Tibial nerve (tissue), 4 donors: ENCODE data around the gene OR8S1. TPM values are rescaled to one million over a fixed set of nuclear protein-coding genes. Genes with fewer than 3 reads are reported as not detected.

Experiments
- DNase-seq, 2 donors: peaks; one replicate each; pipeline ENCODE4 v3.0.0-alpha.2; 2019; ENCODE audit warnings: low spot score in 2 of 2
- H3K27ac ChIP-seq, 4 donors: fragments of 200-600 bp; sonication (generic) in 3 of 4; one replicate each; pipeline ENCODE4 v1.5.1; 2017 to 2019; ENCODE audit warnings: mild to moderate bottlenecking in 1 of 4
- H3K27me3 ChIP-seq, 2 donors: fragments of 200-600 bp; sonication (generic) in 1 of 2; one replicate each; pipeline versions ENCODE4 v1.5.1 to v1.6.0; 2017 to 2019
- H3K36me3 ChIP-seq, 3 donors: fragments of 200-600 bp; sonication (generic); one replicate each; pipeline ENCODE4 v1.5.1; 2018 to 2019
- H3K4me1 ChIP-seq, 4 donors: fragments of 200-600 bp; sonication (generic) in 3 of 4; one replicate each; pipeline ENCODE4 v1.5.1; 2017 to 2019
- H3K4me3 ChIP-seq, 4 donors: fragments of 200-600 bp; sonication (generic) in 3 of 4; one replicate each; pipeline ENCODE4 v1.5.1; 2017 to 2019; ENCODE audit warnings: mild to moderate bottlenecking in 1 of 4, moderate library complexity in 1 of 4
- H3K9me3 ChIP-seq, 4 donors: fragments of 200-600 bp; sonication (generic) in 3 of 4; one replicate each; pipeline ENCODE4 v1.5.1; 2017 to 2019
- EP300 ChIP-seq, 2 donors: sonication (generic); formaldehyde crosslinking; IDR thresholded peaks; one replicate each; pipeline ENCODE4 v1.6.1; 2017; ENCODE audit warnings: antibody characterized with exemption in 2 of 2, mild to moderate bottlenecking in 1 of 2
- POLR2A ChIP-seq, 2 donors: fragments of 450-650 bp; IDR thresholded peaks; one replicate each; pipeline ENCODE4 v1.6.1; 2017; ENCODE audit warnings: antibody characterized with exemption in 2 of 2, mild to moderate bottlenecking in 2 of 2, moderate library complexity in 2 of 2
- WGBS, 2 donors: methylation state at CpG; one replicate each; pipeline ENCODE4 v1.1.5; 2018; 5-methylcytosine and 5-hydroxymethylcytosine counted together
- total RNA-seq, 4 donors: library from RNA; depleted of rRNA; stranded (reverse); fragments of >200 nt; gene quantifications; one replicate each; pipeline ENCODE4 v1.1.0, GENCODE V29; 2016
- TF ChIP-seq, protein P1 (sequence below), 5 experiments: fragments of 200-600 bp in 3 of 5; fragments of 450-650 bp in 2 of 5; sonication (generic) in 3 of 5; IDR thresholded peaks; one replicate each; pipeline ENCODE4 v1.5.1; 2016 to 2019; ENCODE audit warnings: antibody characterized with exemption in 5 of 5, mild to moderate bottlenecking in 3 of 5, moderate library complexity in 2 of 5

Gene OR8S1, protein sequence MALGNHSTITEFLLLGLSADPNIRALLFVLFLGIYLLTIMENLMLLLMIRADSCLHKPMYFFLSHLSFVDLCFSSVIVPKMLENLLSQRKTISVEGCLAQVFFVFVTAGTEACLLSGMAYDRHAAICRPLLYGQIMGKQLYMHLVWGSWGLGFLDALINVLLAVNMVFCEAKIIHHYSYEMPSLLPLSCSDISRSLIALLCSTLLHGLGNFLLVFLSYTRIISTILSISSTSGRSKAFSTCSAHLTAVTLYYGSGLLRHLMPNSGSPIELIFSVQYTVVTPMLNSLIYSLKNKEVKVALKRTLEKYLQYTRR
- total RNA-seq: under 1 TPM in 1 of 4 donors, not detected in 3; 0.78 TPM

DNA sequence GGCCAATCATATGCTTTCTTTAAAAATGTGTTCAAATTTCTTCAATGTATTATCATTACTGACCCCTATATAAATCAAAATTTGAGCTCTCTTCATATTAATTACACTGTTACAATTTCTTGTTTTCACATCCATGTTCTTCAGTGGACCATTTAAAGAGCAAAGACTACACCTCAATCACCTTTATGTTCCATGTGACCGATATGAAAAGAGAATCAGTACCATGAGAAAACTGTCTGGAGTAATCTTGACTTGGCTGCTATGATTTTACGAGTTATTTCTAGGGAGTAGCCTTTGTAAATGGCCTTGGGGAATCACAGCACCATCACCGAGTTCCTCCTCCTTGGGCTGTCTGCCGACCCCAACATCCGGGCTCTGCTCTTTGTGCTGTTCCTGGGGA is at the start of gene OR8S1:
Gene OR8S1 (plus strand): TSS at position 301 of the 400 bp plus-strand sequence. CDS start 0 bp downstream, at position 301.
- Histone ChIP-seq H3K27ac (no peak within 1 kb of the TSS), H3K9me3 (no peaks in the 10 kb centered on the region), H3K36me3 (no peaks in the 10 kb centered on the region), H3K27me3 (no peaks in the 10 kb centered on the region), H3K4me3 (no peak within 1 kb of the TSS), H3K4me1 (no peaks in the 10 kb centered on the region)
- DNase-seq: no peak
- WGBS, 2 donors: 82 to 89% methylated on average over 5 of the region's 5 CpGs
- TF ChIP-seq POLR2A (IDR thresholded peaks at IDR 0.05) (no peak), EP300 (IDR thresholded peaks at IDR 0.05) (no peak)
- TF ChIP-seq, protein P1, sequence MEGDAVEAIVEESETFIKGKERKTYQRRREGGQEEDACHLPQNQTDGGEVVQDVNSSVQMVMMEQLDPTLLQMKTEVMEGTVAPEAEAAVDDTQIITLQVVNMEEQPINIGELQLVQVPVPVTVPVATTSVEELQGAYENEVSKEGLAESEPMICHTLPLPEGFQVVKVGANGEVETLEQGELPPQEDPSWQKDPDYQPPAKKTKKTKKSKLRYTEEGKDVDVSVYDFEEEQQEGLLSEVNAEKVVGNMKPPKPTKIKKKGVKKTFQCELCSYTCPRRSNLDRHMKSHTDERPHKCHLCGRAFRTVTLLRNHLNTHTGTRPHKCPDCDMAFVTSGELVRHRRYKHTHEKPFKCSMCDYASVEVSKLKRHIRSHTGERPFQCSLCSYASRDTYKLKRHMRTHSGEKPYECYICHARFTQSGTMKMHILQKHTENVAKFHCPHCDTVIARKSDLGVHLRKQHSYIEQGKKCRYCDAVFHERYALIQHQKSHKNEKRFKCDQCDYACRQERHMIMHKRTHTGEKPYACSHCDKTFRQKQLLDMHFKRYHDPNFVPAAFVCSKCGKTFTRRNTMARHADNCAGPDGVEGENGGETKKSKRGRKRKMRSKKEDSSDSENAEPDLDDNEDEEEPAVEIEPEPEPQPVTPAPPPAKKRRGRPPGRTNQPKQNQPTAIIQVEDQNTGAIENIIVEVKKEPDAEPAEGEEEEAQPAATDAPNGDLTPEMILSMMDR (IDR thresholded peaks at IDR 0.05): no peak

DNA sequence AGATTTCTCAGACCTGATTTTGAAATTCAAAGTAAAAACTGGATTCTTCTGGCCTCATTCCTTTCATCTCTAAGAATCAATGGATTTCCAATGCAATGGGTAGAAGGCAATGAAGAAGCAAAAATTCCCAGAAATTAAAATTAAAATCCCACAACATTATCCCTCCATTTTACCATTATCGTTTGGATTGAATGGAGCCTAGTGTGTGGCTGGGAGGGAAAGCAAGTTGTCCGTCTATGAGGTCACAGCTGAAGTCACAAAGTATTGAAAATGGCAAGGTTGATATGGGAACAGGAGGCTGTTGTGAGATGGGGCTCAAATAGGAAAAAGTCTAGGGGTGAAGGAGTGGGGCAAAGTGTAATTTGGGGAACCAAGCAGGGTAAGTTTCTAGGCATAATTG is 43.2 kb upstream of the OR8S1 start, which contains the start of gene C12orf54:
Gene C12orf54 (plus strand): TSS at position 301 of the 400 bp plus-strand sequence. CDS start 799 bp downstream, outside the sequence.
- no peaks in the 10 kb centered on the region for H3K9me3 ChIP-seq
- no peaks in the 10 kb centered on the region for H3K36me3 ChIP-seq
- H3K27me3 ChIP-seq: no peaks in the 10 kb centered on the region
- WGBS, 2 donors: 53 to 59% methylated on average over 2 of the region's 2 CpGs
- TF ChIP-seq EP300 (IDR thresholded peaks at IDR 0.05) (no peak), POLR2A (IDR thresholded peaks at IDR 0.05) (no peak)
- TF ChIP-seq, protein P1 (IDR thresholded peaks at IDR 0.05): no peak
- no peak within 1 kb of the TSS for H3K4me3 ChIP-seq
- DNase-seq: no peak
- H3K27ac ChIP-seq: no peak within 1 kb of the TSS
- H3K4me1 ChIP-seq: no peaks in the 10 kb centered on the region

DNA sequence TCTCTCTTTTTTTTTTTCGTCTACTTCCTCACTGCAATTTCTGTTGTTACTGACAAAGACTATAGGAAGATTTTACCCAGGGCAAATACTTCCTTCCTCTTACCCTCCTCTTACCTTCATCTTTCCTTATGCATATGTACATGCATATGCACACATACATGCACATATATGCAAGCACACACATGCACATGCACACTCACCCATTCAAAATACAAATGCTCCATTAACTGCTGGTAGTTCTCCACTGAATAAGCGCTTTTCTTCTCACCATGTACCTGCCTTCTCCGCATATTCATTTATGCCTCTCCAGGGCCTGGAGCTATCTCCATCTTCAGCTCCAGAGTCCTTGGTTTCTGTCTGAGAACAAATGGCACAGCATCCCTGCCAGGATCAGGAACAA is 42.5 kb upstream of the OR8S1 start:
- no peaks in the 10 kb centered on the region for H3K4me1 ChIP-seq
- WGBS, 2 donors: 91 to 92% methylated on average over 3 of the region's 3 CpGs

DNA sequence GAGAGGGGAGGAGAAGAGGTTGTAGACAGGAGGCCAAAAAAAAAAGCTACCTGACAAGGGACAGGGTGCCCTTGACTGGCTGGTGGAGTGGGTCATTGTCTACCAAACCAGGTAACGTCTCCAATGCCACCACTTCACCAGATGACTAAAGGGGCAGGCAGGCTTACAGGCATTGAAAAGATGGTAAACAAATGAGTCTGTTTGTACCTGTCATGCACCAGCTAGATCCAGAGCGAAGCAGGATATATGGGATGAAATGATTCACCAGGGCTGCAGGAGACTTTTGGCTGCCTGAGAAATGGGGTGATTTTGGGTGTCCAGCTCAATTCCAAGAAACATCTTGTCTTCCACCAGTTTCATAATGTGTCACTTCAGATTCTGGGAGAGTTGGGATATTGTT is 39.2 kb upstream of the OR8S1 start:
- Histone ChIP-seq H3K4me3 (no peak overlapping the region), H3K27ac (no peak overlapping the region), H3K36me3 (no peaks in the 10 kb centered on the region), H3K9me3 (no peaks in the 10 kb centered on the region), H3K27me3 (no peaks in the 10 kb centered on the region), H3K4me1 (no peaks in the 10 kb centered on the region)
- WGBS, 2 donors: 79 to 92% methylated on average over 2 of the region's 2 CpGs
- TF ChIP-seq EP300 (IDR thresholded peaks at IDR 0.05): no peak
- TF ChIP-seq, protein P1 (IDR thresholded peaks at IDR 0.05): no peak
- no peak for DNase-seq

More for the DNA sequence above, 42.5 kb upstream of the OR8S1 start:
- H3K36me3 ChIP-seq: no peaks in the 10 kb centered on the region
- H3K27me3 ChIP-seq: no peaks in the 10 kb centered on the region
- TF ChIP-seq, protein P1 (IDR thresholded peaks at IDR 0.05): no peak
- TF ChIP-seq EP300 (IDR thresholded peaks at IDR 0.05): no peak
- no peak for TF ChIP-seq POLR2A (IDR thresholded peaks at IDR 0.05)
- H3K4me3 ChIP-seq: no peak overlapping the region
- no peak overlapping the region for H3K27ac ChIP-seq
- H3K9me3 ChIP-seq: no peaks in the 10 kb centered on the region
- DNase-seq: no peak

DNA sequence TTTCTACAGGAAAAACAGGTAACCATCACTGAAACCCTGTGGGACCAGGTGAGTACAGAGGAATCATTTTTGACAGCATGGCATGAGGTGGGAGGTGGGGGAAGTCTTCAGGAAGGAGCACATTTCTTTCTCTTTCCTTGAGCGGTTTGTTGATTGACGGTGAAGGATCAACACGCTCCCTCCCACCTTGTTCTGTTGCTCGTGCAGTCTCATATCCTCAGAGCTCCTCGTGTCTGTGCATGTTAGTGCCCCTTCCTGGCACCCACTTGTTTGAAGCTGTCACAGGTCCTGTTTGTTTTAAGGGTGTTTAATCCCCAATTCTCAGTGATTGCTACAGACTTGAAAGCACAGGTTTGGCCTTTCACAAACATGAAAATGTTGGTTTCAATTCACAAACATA is 38.8 kb upstream of the OR8S1 start:
- TF ChIP-seq, protein P1 (IDR thresholded peaks at IDR 0.05): no peak
- no peak for TF ChIP-seq EP300 (IDR thresholded peaks at IDR 0.05)
- TF ChIP-seq POLR2A (IDR thresholded peaks at IDR 0.05): no peak
- H3K4me1 ChIP-seq: no peaks in the 10 kb centered on the region
- H3K27ac ChIP-seq: no peak overlapping the region
- 76 to 82% methylated on average over 5 of the region's 5 CpGs for WGBS, 2 donors
- DNase-seq: no peak
- no peaks in the 10 kb centered on the region for H3K27me3 ChIP-seq
- H3K4me3 ChIP-seq: no peak overlapping the region
- no peaks in the 10 kb centered on the region for H3K36me3 ChIP-seq
- no peaks in the 10 kb centered on the region for H3K9me3 ChIP-seq
